Right atrium auricular region (tissue), 2 donors: Measurements from ENCODE around the gene TMPRSS13. TPM values are rescaled to one million over a fixed set of nuclear protein-coding genes. Genes with fewer than 3 reads are reported as not detected.
A peak's percentile ranks its signal among the peaks of the same experiment; 100 is the strongest.

Source experiments
- DNase-seq: peaks from one replicate; pipeline ENCODE4 v3.0.0-alpha.2; 2019; ENCODE audit warnings: low spot score
- H3K27ac ChIP-seq, 2 donors: fragments of 200-600 bp; sonication (generic); 1 replicate in 1 of 2; 2 replicates in 1 of 2; pipeline ENCODE4 v1.5.1; 2016 to 2019
- H3K27me3 ChIP-seq, 2 donors: fragments of 200-600 bp; sonication (generic); one replicate each; pipeline versions ENCODE4 v1.5.1 to v1.6.0; 2017 to 2019
- H3K36me3 ChIP-seq: fragments of 200-600 bp; sonication (generic); one replicate; pipeline ENCODE4 v1.5.1; 2016
- H3K4me1 ChIP-seq, 2 donors: fragments of 200-600 bp; sonication (generic); one replicate each; pipeline versions ENCODE4 v1.5.1 to v1.6.0; 2017 to 2019
- H3K4me3 ChIP-seq, 2 donors: fragments of 200-600 bp; sonication (generic); 1 replicate in 1 of 2; 2 replicates in 1 of 2; pipeline ENCODE4 v1.5.1; 2017 to 2019; ENCODE audit warnings: mild to moderate bottlenecking in 1 of 2, moderate library complexity in 1 of 2
- H3K9me3 ChIP-seq, 2 donors: fragments of 200-600 bp; sonication (generic); one replicate each; pipeline ENCODE4 v1.5.1; 2019
- total RNA-seq, 2 donors: library from RNA; depleted of rRNA; stranded (reverse); fragments of >200 nt; gene quantifications; one replicate each; pipeline ENCODE4 v1.1.0, GENCODE V29; 2016
- TF ChIP-seq, protein P1 (sequence below), 2 donors: fragments of 200-600 bp; sonication (generic); IDR thresholded peaks; one replicate each; pipeline ENCODE4 v1.5.1; 2019; ENCODE audit warnings: antibody characterized with exemption in 2 of 2

The TMPRSS13 gene
- total RNA-seq, 2 donors from 2014 or later = not detected

DNA sequence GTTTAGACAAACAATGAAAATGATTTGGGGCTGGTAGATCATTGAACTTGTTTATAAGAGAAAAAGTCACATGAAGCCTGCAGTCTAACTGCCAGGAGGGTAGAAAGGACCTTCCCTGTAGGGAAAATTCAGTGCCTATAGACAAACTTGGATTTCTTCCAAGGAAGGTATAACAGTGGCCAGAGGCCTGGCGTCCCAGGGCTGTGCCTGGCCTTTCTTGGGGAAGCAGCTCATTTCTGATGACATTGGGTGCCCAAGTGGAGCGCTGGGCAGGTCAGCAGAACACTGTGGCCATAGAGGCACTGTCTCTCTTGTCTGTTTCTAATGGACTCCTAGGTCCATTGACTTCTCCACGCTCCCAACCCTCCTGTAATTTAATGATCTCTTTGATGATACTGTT, 46.1 kb downstream of the TMPRSS13 start:
- peak; percentile 30 for DNase-seq
- TF ChIP-seq, protein P1, sequence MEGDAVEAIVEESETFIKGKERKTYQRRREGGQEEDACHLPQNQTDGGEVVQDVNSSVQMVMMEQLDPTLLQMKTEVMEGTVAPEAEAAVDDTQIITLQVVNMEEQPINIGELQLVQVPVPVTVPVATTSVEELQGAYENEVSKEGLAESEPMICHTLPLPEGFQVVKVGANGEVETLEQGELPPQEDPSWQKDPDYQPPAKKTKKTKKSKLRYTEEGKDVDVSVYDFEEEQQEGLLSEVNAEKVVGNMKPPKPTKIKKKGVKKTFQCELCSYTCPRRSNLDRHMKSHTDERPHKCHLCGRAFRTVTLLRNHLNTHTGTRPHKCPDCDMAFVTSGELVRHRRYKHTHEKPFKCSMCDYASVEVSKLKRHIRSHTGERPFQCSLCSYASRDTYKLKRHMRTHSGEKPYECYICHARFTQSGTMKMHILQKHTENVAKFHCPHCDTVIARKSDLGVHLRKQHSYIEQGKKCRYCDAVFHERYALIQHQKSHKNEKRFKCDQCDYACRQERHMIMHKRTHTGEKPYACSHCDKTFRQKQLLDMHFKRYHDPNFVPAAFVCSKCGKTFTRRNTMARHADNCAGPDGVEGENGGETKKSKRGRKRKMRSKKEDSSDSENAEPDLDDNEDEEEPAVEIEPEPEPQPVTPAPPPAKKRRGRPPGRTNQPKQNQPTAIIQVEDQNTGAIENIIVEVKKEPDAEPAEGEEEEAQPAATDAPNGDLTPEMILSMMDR (IDR thresholded peaks at IDR 0.05) = no peak
- H3K27me3 ChIP-seq = no peaks in the 10 kb centered on the region
- H3K9me3 ChIP-seq = no peaks in the 10 kb centered on the region
- H3K36me3 ChIP-seq = no peaks in the 10 kb centered on the region
- H3K4me1 ChIP-seq = peaks cover 0 to 27% of the 10 kb centered on the region in 2 donors
- no peak overlapping the region for H3K4me3 ChIP-seq
- no peak overlapping the region for H3K27ac ChIP-seq

DNA sequence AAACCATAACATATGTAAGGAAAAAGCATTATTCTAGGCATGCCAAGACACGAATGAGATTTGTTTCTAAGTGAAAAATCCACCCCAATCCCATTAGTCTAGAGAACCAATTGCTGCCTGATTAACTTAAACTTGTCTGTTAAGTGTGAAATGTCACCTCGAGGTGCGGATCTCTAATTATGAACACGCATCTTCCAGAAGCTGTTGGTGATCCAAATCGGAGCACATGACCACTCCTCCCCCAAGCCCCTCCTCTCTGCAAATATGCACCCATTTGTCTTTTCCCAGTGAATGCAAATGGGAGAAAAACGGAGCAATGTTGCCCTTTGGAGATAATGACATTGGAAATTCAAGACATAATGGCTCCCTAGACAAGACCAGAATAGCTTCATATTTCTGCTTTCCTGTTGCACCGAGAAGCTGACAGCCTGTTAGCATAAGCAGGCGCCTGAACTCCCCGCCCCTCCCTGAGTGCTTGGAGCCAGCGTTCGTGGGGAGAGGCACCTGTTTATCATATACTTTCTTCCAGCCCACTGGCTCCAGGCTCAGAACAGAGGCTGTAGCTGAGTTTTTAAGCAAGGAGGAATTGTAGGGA, 46.8 kb downstream of the TMPRSS13 start:
- no peaks in the 10 kb centered on the region for H3K27me3 ChIP-seq
- peak; percentile 50 for DNase-seq
- peak overlapping the region in 1 of 2 donors; percentile 3 for H3K4me3 ChIP-seq
- no peaks in the 10 kb centered on the region for H3K36me3 ChIP-seq
- peaks cover 0 to 27% of the 10 kb centered on the region in 2 donors for H3K4me1 ChIP-seq
- no peak overlapping the region for H3K27ac ChIP-seq
- H3K9me3 ChIP-seq = no peaks in the 10 kb centered on the region
- TF ChIP-seq, protein P1 (IDR thresholded peaks at IDR 0.05) = no peak

DNA sequence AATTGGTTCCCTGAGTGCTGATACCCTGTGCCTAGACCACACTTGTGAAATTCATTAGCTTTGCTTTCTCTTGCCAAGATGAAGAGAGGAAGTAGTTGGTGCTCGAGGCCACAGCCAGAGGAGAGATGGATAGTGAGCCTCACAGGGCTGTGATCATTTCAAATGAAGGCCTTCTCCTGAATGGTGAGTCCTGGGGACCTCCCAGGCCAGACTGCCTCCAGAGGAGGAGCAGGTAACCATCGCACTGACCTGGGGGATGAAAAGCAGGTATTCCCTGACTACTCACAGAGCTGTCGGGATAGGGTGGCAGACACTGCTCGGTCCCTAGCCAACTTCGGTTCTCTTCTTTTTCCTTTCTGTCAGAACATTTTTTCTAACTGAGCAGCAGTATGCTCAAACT, 48.0 kb downstream of the TMPRSS13 start:
- H3K27me3 ChIP-seq = no peaks in the 10 kb centered on the region
- H3K36me3 ChIP-seq = no peaks in the 10 kb centered on the region
- no peak overlapping the region for H3K4me3 ChIP-seq
- peak; percentile 32 for DNase-seq
- H3K27ac ChIP-seq = no peak overlapping the region
- H3K4me1 ChIP-seq = peaks cover 0 to 32% of the 10 kb centered on the region in 2 donors
- TF ChIP-seq, protein P1 (IDR thresholded peaks at IDR 0.05) = no peak
- no peaks in the 10 kb centered on the region for H3K9me3 ChIP-seq

DNA sequence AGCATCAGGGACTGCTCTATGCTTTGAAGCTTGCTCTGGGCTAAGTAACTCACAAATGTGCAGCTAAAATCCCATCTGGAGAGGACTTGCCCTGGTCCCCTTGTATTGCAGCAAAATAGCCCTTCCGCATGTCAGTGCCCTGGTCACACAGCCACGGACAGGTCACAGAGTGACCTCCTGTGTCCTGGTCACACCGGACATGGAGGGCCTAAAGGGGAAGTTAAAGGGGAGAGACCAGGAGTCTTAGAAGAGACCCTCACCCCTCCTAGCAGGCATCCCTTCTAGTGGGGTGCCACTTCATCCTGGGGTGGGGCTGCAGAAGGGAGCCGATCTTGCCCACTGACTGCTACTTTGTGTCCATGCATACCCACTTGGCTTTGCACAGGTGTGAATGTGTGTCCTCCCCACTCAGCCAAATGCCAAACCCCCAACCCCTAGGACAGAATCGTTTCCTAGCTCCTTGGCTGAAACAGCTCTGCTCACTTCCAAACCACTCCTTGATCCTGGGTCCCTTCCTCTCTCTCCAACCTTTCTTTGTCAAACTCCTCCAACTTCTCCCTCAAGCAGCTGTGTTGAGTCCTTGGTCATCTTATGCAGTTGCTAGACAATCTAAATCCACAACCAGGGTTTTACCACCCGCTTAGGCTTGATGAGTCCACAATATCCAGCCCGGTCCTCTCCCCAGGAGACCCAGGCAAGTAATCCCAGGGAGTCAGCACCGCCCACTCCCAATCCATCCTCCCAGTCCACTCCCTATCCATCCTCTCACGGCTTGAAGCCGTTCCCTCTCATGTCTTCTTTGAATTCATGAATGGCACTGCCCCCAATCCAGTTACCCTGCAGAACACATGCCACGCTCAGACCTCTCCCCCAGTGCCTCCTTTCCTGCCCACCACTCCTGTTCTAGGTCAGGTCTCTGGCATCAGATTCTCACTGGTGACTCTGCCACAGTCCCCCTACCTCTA, 49.4 kb downstream of the TMPRSS13 start:
- peak; percentile 36 for DNase-seq
- H3K27ac ChIP-seq = no peak overlapping the region
- no peak overlapping the region for H3K4me3 ChIP-seq
- H3K9me3 ChIP-seq = no peaks in the 10 kb centered on the region
- H3K4me1 ChIP-seq = peaks cover 0 to 34% of the 10 kb centered on the region in 2 donors
- H3K36me3 ChIP-seq = no peaks in the 10 kb centered on the region
- TF ChIP-seq, protein P1 (IDR thresholded peaks at IDR 0.05) = no peak
- no peaks in the 10 kb centered on the region for H3K27me3 ChIP-seq

DNA sequence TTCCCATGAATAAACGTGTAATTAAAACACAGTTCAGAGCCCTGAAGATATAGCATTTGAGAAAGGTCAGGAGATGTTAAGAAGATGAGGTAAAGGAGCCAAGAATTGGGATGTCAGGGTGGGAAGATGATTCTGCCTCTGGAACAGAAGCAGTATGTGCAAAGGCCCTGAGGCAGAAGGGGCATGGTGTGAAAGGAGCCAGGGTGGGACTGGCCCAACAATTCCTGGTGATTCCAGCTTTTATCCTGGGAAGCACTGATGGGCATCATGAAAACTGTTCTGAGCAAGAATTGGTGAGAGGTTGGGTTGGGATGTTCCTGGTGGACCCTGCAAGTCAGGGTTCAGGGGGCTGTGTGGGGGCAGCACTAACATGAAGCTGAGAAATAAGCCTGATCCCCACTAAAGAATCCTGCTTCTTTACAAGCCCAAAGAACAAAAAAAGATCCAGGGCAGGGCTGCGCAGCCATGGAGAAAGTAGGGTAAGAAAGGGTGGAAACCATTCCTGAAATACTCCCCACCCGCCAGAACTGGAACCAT, 50.2 kb downstream of the TMPRSS13 start:
- Histone ChIP-seq H3K9me3 (no peaks in the 10 kb centered on the region), H3K27me3 (no peaks in the 10 kb centered on the region), H3K36me3 (no peaks in the 10 kb centered on the region), H3K27ac (no peak overlapping the region), H3K4me3 (no peak overlapping the region), H3K4me1 (peaks cover 0 to 39% of the 10 kb centered on the region in 2 donors)
- peak; percentile 13 for DNase-seq
- TF ChIP-seq, protein P1 (IDR thresholded peaks at IDR 0.05) = no peak
